GM12874 (cell line): Measurements from ENCODE around the gene ADGRL3.

Experiments
- CTCF ChIP-seq: IDR thresholded peaks from 2 replicates; pipeline ENCODE4 v1.5.1; 2011; ENCODE audit warnings: low read depth, mild to moderate bottlenecking, control low read depth, low read length, moderate library complexity; ENCODE audit not compliant: insufficient read depth

ADGRL3 gene

GRCh38 chr4:61199873-61200186 lies 296 bp upstream of the ADGRL3 start:
- no peak for TF ChIP-seq CTCF

- no peak for TF ChIP-seq CTCF
Measured at GRCh38 chr4:61200916-61201526, 895 bp downstream of the ADGRL3 start.

GRCh38 chr4:61201561-61201960 lies 1.4 kb downstream of the ADGRL3 start:
- TF ChIP-seq CTCF, result no peak

GRCh38 chr4:61201961-61202637 lies 2.0 kb downstream of the ADGRL3 start:
- no peak for TF ChIP-seq CTCF

- no peak for TF ChIP-seq CTCF
Measured at GRCh38 chr4:61202638-61203435, 2.7 kb downstream of the ADGRL3 start.

GRCh38 chr4:61203436-61203790 lies 3.3 kb downstream of the ADGRL3 start:
- no peak for TF ChIP-seq CTCF

- no peak for TF ChIP-seq CTCF
Measured at GRCh38 chr4:61204353-61205060, 4.4 kb downstream of the ADGRL3 start.
